ENCODE data around the gene TNN.

Gene TNN

GRCh38 chr1:175054736-175055135 lies 12.9 kb upstream of the TNN start:
- H3K4me3 ChIP-seq (ENCODE audit: low read depth in 1 of 2, low read length in 1 of 2) = no peak overlapping the region
- no peaks in the 10 kb centered on the region for H3K4me1 ChIP-seq (ENCODE audit: control insufficient read depth in 1 of 2, insufficient read depth in 1 of 2, low read depth in 1 of 2, low read length in 1 of 2)
- H3K36me3 ChIP-seq = no peaks in the 10 kb centered on the region
- H3K9me3 ChIP-seq = no peaks in the 10 kb centered on the region
- TF ChIP-seq CTCF (IDR thresholded peaks at IDR 0.05) = no peak
- no peak overlapping the region for H3K27ac ChIP-seq
- no peaks in the 10 kb centered on the region for H3K27me3 ChIP-seq

DNA sequence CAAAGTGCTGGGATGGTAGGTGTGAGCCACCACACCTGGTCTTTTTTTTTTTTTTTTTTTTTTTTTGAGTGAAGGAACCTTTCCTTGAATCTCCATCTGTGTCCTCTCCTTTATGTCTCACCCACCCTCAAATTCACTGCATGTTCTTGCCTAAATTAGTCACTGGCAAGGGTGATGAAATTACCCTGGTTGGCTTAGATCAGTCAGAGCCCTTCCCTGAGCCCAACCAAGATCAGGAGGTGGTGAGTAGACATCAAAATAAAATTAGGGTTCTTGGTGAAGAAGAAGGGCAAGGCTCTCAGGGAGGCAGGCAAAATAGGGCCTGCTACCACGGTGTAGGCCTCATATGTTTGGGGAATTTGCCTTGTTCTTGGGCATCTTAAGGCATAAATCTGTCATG lies 5.3 kb upstream of the TNN start:
- Histone ChIP-seq H3K4me1 (ENCODE audit: control insufficient read depth in 1 of 2, insufficient read depth in 1 of 2, low read depth in 1 of 2, low read length in 1 of 2) (no peaks in the 10 kb centered on the region), H3K27me3 (no peaks in the 10 kb centered on the region), H3K4me3 (ENCODE audit: low read depth in 1 of 2, low read length in 1 of 2) (no peak overlapping the region), H3K27ac (no peak overlapping the region), H3K9me3 (no peaks in the 10 kb centered on the region), H3K36me3 (no peaks in the 10 kb centered on the region)
- TF ChIP-seq CTCF (IDR thresholded peaks at IDR 0.05) = no peak

DNA sequence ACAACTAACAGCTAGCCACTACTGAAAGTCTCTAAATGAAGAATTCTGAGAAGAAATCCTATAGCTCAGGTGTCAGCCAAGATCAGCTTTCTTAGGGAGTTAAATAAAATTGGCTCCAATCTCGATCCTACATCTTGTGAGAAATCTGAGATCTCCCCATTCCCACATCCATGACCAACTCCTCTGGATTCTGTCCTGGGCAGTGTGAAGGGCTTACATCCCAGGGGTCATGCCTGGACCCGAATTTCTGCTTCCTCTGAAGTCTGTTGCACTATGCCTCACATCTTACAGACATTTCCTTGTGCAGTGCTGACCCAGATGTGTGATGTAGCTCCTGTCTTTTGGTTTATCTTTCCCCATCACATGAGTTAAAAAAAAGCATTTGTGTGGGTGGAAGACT lies 4.8 kb upstream of the TNN start:
- Histone ChIP-seq H3K27ac (no peak overlapping the region), H3K27me3 (no peaks in the 10 kb centered on the region), H3K4me3 (ENCODE audit: low read depth in 1 of 2, low read length in 1 of 2) (no peak overlapping the region), H3K4me1 (ENCODE audit: control insufficient read depth in 1 of 2, insufficient read depth in 1 of 2, low read depth in 1 of 2, low read length in 1 of 2) (no peaks in the 10 kb centered on the region), H3K36me3 (no peaks in the 10 kb centered on the region), H3K9me3 (no peaks in the 10 kb centered on the region)
- TF ChIP-seq CTCF (IDR thresholded peaks at IDR 0.05) = no peak

- Histone ChIP-seq H3K9me3 (no peaks in the 10 kb centered on the region), H3K4me1 (ENCODE audit: control insufficient read depth in 1 of 2, insufficient read depth in 1 of 2, low read depth in 1 of 2, low read length in 1 of 2) (peaks cover 12 to 13% of the 10 kb centered on the region in 2 experiments), H3K27me3 (no peaks in the 10 kb centered on the region), H3K27ac (no peak overlapping the region), H3K4me3 (ENCODE audit: low read depth in 1 of 2, low read length in 1 of 2) (no peak overlapping the region), H3K36me3 (no peaks in the 10 kb centered on the region)
- no peak for TF ChIP-seq CTCF (IDR thresholded peaks at IDR 0.05)
These were observed 3.2 kb downstream of the TNN start for GRCh38 chr1:175070818-175071217.

GRCh38 chr1:175071276-175071943 lies 3.8 kb downstream of the TNN start:
- Histone ChIP-seq H3K27me3 (no peaks in the 10 kb centered on the region), H3K36me3 (no peaks in the 10 kb centered on the region), H3K4me1 (ENCODE audit: control insufficient read depth in 1 of 2, insufficient read depth in 1 of 2, low read depth in 1 of 2, low read length in 1 of 2) (peaks cover 12 to 13% of the 10 kb centered on the region in 2 experiments), H3K9me3 (no peaks in the 10 kb centered on the region), H3K27ac (no peak overlapping the region), H3K4me3 (ENCODE audit: low read depth in 1 of 2, low read length in 1 of 2) (no peak overlapping the region)
- no peak for TF ChIP-seq CTCF (IDR thresholded peaks at IDR 0.05)
